Chondrocyte (in vitro differentiated cells): ENCODE data around the gene AMOTL2. TPM values are rescaled to one million over a fixed set of nuclear protein-coding genes. Genes with fewer than 3 reads are reported as not detected.

Source experiments
- DNase-seq: peaks from one replicate; pipeline ENCODE4 v3.0.0; 2021; ENCODE audit warnings: mixed read lengths, low spot score
- H3K27ac Mint-ChIP-seq: one replicate; pipeline ENCODE4 v1.8.0; 2021; ENCODE audit warnings: mild to moderate bottlenecking, moderate library complexity, mixed read lengths; ENCODE audit not compliant: unreplicated experiment
- H3K27me3 Mint-ChIP-seq: 2 replicates; pipeline ENCODE4 v1.8.0; 2021; ENCODE audit warnings: low read depth, mixed read lengths
- H3K36me3 Mint-ChIP-seq: 2 replicates; pipeline ENCODE4 v1.8.0; 2021; ENCODE audit warnings: low read depth, mixed read lengths
- H3K4me1 Mint-ChIP-seq: 2 replicates; pipeline ENCODE4 v1.8.0; 2021; ENCODE audit warnings: low read depth, mild to moderate bottlenecking, mixed read lengths
- H3K4me3 Mint-ChIP-seq: one replicate; pipeline ENCODE4 v1.8.0; 2021; ENCODE audit warnings: mild to moderate bottlenecking, moderate library complexity, mixed read lengths; ENCODE audit not compliant: unreplicated experiment
- H3K9me3 Mint-ChIP-seq: 2 replicates; pipeline ENCODE4 v1.8.0; 2021; ENCODE audit warnings: low read depth, mixed read lengths
- CTCF ChIP-seq: fragments of 200-600 bp; sonication (generic); IDR thresholded peaks from 2 replicates; pipeline ENCODE4 v1.5.0; 2021; ENCODE audit warnings: antibody characterized with exemption, mild to moderate bottlenecking, moderate library complexity
- total RNA-seq: library from RNA; stranded (reverse); gene quantifications from 3 replicates; pipeline ENCODE4 v1.2.1, GENCODE V29; 2021

AMOTL2 gene
- total RNA-seq, 1 donor from 2014 or later, result 259 TPM

GRCh38 chr3:134333522-134334181 is 40.6 kb downstream of the AMOTL2 start:
- H3K4me3 Mint-ChIP-seq, result peak overlapping the region; percentile 31
- TF ChIP-seq CTCF, result peak; percentile 58
- H3K36me3 Mint-ChIP-seq, result no peaks in the 10 kb centered on the region
- DNase-seq, result no peak
- peaks cover 88% of the 10 kb centered on the region for H3K4me1 Mint-ChIP-seq
- no peaks in the 10 kb centered on the region for H3K27me3 Mint-ChIP-seq
- H3K9me3 Mint-ChIP-seq, result no peaks in the 10 kb centered on the region
- peak overlapping the region; percentile 97 for H3K27ac Mint-ChIP-seq

GRCh38 chr3:134332344-134332743 is 41.9 kb downstream of the AMOTL2 start:
- no peaks in the 10 kb centered on the region for H3K27me3 Mint-ChIP-seq
- TF ChIP-seq CTCF, result no peak
- peaks cover 93% of the 10 kb centered on the region for H3K4me1 Mint-ChIP-seq
- H3K36me3 Mint-ChIP-seq, result no peaks in the 10 kb centered on the region
- H3K4me3 Mint-ChIP-seq, result peak overlapping the region; percentile 20
- no peak for DNase-seq
- peak overlapping the region; percentile 97 for H3K27ac Mint-ChIP-seq
- H3K9me3 Mint-ChIP-seq, result no peaks in the 10 kb centered on the region

- Mint-ChIP-seq H3K9me3 (no peaks in the 10 kb centered on the region), H3K4me1 (peaks cover 97% of the 10 kb centered on the region), H3K36me3 (no peaks in the 10 kb centered on the region), H3K27ac (peak overlapping the region; percentile 97), H3K27me3 (no peaks in the 10 kb centered on the region), H3K4me3 (peak overlapping the region; percentile 23)
- no peak for DNase-seq
- no peak for TF ChIP-seq CTCF
These were observed 42.4 kb downstream of the AMOTL2 start for GRCh38 chr3:134331811-134332199.

- DNase-seq, result no peak
- peaks cover 97% of the 10 kb centered on the region for H3K4me1 Mint-ChIP-seq
- no peak for TF ChIP-seq CTCF
- no peaks in the 10 kb centered on the region for H3K9me3 Mint-ChIP-seq
- no peaks in the 10 kb centered on the region for H3K36me3 Mint-ChIP-seq
- H3K4me3 Mint-ChIP-seq, result peak overlapping the region; percentile 23
- H3K27ac Mint-ChIP-seq, result peak overlapping the region; percentile 97
- no peaks in the 10 kb centered on the region for H3K27me3 Mint-ChIP-seq
These were observed 43.1 kb downstream of the AMOTL2 start for GRCh38 chr3:134330883-134331810.

- Mint-ChIP-seq H3K36me3 (no peaks in the 10 kb centered on the region), H3K9me3 (no peaks in the 10 kb centered on the region), H3K27ac (peak overlapping the region; percentile 97), H3K4me1 (peaks cover 98% of the 10 kb centered on the region), H3K4me3 (no peak overlapping the region), H3K27me3 (no peaks in the 10 kb centered on the region)
- no peak for TF ChIP-seq CTCF
- DNase-seq, result no peak
These were observed 45.4 kb downstream of the AMOTL2 start for GRCh38 chr3:134328846-134329245.
